Measurements from ENCODE around the gene MSANTD3.
A peak's percentile ranks its signal among the peaks of the same experiment; 100 is the strongest.
"Not testable (repeated sequence)": the region's sequence is repeated elsewhere in the genome, so short reads cannot be mapped to it uniquely, and the experiment has no call there.

The MSANTD3 gene, protein sequence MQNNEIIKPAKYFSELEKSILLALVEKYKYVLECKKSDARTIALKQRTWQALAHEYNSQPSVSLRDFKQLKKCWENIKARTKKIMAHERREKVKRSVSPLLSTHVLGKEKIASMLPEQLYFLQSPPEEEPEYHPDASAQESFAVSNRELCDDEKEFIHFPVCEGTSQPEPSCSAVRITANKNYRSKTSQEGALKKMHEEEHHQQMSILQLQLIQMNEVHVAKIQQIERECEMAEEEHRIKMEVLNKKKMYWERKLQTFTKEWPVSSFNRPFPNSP

DNA sequence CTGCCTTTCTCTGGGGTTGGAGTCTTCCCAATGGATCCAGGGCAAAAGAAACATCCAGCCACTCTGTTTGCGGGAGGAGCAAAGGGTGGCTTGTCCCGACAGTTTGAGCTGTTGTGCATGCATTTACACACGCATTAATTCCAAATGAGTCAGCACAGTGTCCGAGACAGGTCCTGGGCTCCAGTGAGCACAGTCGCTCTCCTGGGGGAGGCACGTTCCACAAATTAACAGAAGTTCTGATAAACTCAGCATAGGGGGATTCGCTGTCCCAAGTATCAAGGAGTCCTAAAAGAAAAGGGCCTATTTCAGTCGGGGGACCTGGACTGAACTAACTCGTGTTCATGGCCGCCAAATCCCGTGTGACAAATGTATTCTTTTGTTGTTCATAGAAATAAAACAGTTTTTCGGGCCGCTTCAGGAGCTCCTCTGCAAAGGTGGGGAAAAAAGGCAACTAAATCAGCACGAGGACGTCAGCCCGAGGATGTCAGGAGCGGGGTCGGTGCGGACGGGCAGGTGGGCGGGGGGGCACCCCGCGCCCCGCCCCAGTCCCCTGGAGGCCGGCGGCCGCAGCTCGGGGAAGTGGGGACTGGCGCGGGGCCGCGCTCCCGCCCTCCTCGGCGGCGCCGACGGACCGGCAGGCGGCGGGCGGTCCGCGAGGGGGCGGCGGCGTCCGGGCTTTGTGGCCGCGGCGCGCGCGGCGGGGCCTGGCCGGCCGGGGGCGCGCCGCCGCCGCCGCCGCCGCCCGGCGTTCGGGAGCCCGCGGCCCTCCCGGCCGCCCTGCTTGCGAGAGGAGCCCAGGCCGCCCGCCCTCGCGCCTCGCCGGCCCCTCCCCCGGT lies at the start of gene MSANTD3:
Gene MSANTD3, plus strand, starts transcription at position 614 of the 836 bp plus-strand sequence. CDS start 14,796 bp downstream, outside the sequence.
- peak; percentile 86 for DNase-seq

DNA sequence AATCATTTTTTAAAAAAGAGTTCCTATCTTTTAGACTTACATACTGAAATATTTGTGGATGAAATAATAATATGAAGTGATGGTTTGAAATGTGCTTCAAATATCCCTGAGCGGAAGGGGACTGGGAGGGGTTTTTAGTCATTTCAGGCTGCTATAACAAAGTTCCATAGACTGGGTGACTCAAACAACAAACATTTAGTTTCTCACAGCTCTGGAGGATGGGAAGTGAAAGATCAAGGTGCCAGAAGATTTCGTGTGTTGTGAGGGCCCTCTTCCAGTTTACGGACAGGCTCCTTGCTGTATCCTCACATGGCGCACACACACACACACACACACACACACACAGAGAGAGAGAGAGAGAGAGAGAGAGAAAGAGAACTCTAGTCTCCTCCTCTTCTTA lies 47.1 kb upstream of the MSANTD3 start:
- no peak for DNase-seq

DNA sequence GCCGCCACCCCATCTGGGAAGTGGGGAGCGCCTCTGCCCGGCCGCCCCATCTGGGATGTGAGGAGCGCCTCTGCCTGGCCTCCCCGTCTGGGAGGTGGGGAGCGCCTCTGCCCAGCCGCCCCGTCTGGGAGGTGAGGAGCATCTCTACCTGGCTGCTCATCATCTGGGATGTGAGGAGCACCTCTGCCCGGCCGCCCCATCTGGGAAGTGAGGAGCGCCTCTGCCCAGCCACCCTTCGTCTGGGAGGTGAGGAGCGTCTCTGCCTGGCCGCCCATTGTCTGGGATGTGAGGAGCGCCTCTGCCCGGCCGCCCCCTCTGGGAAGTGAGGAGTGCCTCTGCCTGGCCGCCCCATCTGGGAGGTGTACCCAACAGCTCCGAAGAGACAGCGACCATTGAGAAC lies 34.0 kb upstream of the MSANTD3 start:
- DNase-seq = not testable (repeated sequence)

DNA sequence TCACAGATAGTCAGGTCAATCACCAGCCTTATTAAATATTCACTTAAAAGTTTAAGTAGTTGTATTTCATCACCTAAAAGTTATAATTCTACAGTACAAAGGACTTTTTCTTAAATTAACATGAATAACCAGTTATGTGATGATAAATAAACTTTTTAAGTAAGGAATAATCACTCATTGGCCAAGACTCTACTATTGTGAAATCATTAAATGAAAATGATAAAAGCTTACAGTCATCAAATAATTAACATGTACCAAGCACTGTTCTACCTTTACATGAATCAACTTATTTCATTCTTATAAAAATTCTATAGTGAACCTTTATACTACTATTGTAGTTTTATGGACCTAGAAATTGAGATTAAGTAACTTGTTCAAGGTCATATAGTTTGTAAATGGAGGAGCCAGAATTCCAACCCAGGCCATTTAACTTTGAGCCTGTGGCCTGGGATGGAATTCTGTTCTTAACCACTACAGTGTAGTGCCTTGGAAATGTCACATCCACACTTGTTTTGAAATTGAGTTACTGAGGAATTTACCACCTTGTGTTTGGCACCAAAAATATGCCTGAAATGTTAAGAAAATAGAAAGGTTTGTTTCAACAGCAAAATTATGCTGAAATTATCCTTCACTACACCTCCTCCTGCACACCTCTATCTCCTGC lies 32.8 kb upstream of the MSANTD3 start:
- DNase-seq = no peak

DNA sequence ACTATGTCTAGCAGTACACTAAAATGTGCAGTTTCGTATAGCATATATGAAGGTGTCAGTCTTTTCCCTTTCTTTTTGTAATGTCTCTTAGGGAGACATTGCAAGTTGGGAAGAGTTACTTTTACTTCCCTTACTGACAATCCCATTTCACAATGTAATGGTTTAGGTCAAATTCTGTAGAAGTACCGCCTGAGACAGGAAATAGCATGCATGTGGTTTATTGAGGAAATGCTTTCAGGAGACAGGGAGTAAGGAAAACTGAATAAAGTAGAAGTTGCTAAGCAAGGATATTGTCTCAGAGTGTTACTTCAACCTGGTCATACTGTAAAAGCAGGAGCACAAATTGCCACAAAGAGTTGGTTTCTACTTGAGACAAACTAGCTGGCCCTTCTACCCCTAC lies 32.1 kb upstream of the MSANTD3 start:
- no peak for DNase-seq

DNA sequence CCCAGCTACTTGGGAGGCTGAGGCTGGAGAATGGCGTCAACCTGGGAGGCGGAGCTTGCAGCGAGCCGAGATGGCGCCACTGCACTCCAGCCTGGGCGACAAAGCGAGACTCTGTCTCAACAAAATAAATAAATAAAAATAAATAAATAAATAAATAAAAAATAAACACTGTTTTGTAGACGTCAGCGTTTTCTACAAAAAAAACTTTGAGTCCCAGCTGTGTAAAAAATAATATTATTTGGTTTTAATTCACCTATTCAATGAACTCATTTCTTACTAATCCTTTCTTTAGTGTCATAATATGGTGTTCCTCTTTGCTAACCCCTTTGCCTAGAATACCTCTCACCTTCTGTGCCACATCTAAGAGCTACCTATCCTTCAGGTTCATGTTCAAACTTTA lies 30.2 kb upstream of the MSANTD3 start:
- DNase-seq = no peak

DNA sequence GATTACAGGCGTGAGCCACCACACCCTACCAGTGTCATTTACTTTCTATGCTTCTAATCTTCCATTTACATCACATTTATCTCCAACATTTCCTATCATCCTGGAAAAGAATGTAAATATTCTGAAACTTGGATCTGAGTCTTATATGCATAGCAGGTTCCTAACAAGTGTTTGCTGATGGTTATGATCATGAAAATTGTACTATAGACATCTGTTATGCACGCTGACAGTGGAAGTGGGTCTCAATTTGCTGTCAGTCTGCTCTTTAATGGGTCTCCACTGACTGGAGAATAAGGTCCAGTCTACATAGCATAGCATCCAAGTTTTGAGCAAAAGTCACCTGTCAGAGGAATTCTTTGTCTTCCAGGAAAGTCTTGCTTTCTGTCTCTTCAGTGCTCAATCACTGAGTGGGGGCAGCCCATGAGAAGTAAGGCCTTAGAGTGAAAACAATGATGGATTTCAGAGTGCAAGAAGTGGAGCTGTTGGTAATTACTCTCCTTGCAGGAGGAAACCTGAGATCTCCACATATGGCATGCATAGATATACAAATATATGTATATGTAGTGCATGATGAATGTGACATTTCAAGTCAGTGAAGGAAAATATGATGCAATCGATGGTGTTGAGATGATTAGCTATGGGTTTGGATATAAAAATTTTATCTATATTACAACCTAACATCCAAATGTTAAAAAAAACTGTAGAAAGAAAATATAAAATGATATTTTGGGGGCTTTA lies 29.2 kb upstream of the MSANTD3 start:
- DNase-seq = peak; percentile 78

DNA sequence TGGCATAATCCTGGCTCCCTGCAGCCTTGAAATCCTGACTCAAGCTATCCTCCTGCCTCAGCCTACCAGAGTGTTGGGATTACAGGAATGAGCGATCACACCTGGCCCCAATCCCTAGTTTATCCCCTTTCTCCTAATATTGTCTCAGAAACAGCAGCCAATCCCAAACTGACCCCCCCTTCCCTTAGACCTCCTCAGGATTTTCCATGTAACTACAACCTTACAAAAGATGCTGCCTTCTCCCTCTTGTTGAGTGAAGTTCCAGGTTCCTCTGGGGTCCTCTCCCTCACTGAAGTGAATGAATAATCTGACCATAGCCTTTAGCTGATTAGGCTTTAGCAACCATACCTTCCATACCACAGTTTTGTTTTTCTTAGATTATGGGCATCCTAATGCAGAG lies 25.9 kb upstream of the MSANTD3 start:
- no peak for DNase-seq

DNA sequence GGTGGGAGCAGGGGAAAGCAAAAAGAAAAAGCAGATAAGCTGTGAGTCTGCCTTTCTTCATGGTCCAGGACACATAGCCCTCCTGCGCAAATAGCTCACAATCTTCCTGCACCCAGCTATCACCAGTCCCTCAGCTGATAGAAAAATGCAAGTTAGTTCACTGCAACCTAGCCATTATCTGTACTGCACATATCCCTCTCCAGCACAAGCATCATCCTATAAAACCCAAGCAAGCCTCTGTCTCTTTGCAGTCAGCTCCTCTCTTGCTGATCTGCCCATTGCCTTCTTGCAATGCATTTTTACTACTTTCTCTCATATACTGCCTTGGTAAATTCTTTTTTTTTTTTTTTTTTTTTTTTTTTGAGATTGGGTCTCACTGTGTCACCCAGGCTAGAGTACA lies 20.0 kb upstream of the MSANTD3 start:
- DNase-seq = no peak

DNA sequence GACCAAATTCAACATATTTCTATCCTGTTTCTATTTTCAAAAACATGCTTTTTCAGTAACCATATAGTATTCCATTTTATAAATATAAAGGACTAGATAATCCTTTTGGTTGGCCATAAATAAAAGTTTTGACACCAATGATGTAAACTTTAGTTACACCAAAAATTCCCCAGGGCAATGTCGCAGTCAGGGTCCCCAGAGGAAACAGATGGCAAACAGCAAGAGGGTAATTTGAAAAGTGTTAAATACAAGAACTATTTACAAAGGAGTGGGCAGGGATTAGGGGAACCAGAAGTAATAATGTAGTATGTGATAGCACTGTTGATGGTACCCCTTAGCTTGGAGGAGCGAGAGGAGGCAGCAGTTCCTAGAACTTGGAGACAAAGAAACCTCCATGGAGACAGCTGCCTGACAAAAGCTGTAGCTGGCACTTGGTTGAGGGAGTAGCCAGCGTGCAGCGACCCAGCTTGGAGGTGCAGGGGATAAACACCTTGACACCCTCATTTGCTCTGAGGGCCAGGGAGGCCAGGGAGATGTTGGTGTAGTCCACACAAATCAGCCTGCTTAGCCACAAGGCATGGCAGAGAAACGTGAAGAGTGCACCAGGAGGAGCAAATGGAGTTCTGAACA lies 18.3 kb upstream of the MSANTD3 start:
- no peak for DNase-seq

DNA sequence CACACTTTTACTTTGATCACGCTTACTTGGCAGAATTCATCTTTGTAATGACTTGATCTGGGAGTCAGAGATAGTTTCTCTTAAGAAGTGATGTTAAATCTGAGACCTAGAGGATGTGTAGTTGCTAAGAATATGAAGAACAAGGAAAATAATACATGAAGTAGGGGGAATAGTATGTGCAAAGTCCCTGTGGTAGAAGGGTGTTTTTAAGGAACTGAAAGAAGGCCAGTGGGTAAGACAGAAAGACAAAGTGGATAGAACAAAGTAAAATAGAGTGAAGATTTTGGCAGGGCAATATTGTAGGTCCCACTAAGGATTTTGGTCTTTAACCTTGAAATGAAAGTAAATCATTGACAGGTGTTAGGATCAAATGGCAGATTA lies 17.8 kb upstream of the MSANTD3 start:
- DNase-seq = no peak

DNA sequence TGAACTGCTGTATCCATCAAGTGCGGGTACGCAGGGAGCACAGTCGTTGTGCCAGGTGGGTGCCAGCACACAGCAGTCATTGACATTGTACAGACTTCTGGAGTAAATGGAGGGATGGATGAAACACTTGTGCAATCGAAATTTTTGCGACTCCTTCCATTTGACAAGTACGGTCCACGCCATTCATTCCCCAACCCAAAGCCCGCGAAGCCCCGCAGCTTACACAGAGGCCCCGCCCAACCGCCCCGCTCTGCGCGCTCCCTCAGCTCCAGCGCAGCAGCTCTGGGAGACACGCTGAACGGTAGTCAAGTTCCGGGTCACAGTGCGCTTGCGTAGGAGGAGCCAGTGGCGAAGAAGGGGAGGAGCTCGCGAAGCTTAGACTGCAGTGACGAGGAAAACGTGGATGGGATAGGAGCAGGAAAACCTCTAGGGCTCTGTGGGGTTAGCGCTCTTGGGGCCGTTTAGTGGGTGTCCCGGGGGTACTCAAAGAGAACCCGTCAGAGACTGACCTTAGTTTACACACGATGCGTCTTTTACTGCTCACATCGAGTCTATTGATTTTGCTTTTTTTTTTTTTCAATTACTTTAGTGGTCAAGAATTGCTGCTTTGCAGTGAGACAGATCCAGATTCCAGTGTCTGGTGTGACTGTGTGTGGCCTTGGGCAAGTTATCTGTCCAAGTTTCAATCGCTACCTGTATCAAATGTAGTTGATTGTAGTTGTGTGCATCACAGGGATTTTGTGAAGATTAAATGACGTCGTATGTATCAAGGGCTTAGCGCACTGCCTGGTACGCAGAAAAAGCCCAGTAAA lies 15.3 kb upstream of the MSANTD3 start:
- peak; percentile 97 for DNase-seq

DNA sequence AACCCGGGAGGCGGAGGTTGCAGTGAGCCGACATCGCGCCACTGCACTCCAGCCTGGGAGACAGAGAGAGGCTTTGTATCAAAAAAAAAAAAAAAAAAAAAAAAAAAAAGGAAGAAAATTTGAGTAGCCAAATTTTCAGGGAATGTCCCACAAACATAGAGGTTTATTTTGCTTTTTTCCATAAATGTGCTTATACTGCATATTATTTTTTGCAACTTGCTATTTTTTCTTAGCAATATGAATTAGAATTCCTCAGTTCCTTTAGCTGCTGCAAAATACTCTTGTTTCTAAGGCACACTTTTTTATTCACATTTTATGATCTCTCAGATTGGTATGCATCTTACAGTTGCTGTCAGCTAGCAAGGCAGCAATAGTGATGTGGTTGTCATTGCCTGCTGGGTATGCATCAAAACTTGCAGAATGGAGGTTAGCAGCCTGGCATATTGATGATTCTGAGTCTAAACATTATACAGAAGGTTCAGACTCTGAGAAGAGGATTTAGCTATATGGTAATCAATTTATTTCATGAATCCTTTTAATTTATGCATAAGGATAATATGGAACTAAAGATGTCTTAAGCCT lies 13.0 kb upstream of the MSANTD3 start:
- DNase-seq = no peak

DNA sequence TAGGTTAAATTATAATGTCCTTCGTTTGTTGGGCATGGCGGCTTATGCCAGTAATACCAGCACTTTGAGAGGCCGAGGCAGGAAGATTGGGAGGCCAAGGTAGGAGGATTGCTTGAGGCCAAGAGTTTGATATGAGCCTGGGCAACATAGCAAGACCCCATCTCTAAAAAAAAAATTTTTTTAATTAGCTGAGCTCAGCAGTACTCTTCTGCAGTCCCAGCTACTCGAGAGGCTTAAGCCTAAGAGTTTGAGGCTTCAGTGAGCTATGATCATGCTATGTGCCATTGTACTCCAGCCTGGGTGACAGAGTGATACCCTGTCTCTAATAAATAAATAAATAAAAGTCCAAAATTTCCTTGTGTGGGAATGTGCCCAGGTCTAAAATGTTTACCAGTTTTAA lies 9.1 kb upstream of the MSANTD3 start:
- DNase-seq = no peak

DNA sequence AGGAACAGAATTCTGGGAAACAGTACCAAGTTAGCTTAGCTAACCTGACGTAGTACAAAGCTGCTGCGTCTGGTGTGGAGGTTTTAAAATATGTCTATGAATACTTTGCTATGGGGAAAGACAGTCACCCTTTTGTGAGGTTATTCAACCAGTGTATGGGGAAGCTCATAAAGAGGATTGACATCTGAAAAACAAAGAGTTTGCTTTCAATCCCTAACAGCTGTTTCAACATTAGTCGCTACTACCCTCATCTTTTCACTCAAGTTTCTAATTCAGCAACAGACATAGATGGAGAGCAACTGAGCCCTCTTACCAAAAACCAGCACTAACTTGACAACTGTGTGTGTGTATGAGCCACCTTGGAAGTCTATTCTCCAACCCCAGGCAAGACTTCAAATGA lies 7.8 kb upstream of the MSANTD3 start:
- no peak for DNase-seq

DNA sequence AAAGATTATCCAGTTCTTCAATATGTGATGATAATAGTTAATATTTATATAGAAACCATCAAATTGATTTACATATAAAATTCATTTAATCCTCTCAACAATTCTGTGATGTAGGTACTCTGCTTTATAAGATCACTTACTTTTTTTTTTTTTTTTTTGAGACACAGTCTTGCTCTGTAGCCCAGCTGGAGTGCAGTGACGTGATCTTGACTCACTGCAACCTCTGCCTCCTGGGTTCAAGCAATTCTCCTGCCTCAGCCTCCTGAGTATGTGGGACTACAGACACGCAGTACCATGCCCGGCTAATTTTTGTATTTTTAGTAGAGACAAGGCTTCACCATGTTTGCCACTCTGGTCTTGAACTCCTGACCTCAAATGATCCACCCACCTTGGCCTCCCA lies 5.8 kb upstream of the MSANTD3 start:
- not testable (repeated sequence) for DNase-seq

DNA sequence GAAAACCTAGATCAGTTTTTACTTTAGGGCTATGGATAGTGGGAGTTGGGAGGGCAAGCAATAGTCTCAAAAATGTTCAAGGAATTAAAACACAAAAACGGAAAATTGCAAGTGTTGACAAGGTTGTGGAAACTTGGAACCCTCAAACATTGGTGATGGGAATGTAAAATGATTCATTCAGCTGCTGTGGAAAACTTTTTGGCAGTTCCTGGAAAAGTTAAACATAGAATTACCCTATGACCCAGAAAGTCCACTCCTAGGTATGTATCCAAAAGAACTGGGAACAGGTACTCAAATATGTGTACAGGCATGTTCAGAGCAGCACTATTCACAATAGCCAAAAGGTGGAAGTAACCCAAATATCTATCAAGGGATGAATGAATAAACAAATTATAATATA lies 1.2 kb upstream of the MSANTD3 start:
- peak; percentile 57 for DNase-seq

DNA sequence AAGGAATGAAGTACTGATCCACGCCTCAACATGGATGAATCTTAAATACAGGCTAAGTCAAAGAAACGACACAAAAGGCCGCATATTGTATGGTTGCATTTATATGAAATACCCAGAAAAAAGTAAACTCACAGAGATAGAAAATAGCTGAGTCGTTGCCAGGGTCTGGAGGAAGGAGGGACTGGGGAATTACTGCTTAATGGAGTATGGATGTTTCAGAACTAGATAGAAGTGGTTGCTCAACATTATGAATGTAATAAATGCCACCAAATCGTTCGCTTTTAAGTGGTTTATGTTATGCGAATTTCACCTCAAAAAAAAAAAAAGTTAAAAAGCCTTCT lies 784 bp upstream of the MSANTD3 start:
- no peak for DNase-seq

DNA sequence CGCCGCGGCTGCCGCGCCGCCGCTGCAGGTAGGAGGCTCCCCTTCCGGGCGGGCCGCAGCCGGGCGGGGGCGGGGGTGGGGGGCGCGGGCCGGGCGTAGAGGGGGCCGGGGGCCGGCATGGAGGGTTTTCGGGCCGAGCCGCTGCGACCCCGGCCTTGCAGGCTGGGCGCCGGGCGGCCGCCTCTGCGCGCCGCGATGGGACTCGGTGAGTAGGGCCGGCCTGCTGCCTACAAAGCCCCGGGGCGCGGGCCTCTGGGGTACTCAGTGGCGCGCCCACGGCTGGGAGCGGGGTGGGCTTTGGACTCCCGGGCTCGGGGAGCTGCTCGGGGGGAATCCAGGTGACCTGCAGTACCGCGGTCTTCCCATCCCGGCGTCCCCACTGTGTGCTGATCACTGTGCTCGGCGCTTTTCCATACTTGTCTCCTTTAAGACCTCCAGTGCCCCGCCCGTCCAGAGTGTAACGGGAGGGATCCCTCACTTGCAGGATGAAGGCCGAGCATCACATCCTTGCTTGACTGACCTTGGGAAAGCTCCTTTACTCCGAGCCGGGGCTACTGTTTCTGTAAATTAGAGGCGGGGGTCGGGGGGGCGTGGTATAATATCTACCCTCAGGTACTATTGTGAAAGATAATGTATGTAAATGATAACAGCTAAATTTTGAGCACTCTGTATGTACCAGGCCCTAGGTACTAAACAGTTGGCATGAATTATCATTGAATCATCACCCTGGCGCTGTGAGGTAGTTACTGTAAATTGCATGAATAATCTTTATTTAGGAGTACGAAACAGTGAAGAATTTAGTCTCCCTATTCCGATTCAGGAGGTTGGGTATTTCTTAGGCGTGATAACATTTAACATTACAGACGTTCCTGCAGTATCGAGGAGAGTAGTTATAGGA lies 672 bp downstream of the MSANTD3 start:
- DNase-seq = peak; percentile 55

DNA sequence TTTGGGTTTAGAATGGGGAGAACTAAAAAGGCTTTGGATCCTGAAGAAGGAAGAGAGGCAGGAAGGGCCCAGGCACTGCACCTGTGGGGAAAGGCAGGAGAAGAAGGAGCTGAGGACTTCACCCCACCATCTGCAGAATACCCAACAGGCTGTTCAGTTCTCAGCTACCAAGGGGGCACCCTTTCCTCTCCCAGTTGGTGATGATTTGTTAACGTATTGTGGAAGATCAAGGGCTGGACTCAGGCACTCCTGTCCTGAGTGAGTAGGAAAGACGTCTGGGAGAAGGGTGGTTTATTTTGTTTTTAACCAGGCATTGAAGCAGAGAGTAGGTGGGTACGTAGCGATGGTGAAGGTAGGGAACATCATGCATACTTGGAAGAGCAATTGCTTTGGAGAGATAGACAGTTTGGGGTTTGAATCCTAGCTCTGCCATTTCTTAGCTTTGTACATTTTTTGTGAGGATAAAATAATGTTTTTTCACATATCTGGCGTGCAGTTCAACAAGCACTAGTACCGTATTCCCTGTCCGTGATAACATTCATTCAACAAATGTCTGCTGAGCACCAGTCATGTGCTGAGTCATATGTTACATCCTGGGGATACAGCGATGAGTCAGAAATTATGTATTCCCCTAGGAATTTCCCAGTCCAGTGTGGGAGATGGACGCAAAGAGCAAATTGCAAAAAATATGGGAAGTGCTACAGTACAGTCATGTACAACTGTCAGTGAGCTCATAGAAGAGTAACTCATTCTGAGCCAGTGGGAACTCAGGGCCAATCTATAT lies 2.1 kb downstream of the MSANTD3 start:
- DNase-seq = no peak
